NCI-H2029 (cell line): Measurements from ENCODE around the gene ATF6.
A peak's percentile ranks its signal among the peaks of the same experiment; 100 is the strongest.

Experiments used
- DNase-seq: peaks from one replicate; lab custom pipeline; 2025; lab: John Stamatoyannopoulos, UW

ATF6 gene

DNA sequence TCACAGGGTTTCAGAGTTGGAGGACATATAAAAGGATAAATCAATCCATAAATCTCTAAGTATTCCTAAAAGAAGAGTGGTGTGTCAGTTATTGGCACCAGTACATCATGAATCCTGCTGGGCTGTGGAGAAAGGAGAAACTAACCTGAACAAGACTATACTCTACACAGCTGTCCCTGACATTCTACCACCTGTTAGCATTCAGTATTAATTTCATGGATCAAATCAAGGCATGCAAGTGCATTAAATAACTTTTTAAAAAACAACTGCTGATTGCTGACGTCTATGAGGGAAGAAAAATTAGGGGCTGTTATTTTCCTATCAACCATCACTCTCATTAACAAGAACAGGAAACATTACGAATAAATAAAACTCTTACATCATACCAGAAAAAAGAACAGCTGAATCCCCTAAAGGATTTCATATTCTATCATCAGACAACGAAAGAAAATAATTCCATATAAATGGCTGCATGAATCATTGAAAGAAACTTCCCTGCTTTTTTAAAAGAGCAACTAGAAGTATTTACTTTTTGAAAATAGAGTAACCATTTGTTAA lies 121.7 kb downstream of the ATF6 start:
- no peak for DNase-seq

DNA sequence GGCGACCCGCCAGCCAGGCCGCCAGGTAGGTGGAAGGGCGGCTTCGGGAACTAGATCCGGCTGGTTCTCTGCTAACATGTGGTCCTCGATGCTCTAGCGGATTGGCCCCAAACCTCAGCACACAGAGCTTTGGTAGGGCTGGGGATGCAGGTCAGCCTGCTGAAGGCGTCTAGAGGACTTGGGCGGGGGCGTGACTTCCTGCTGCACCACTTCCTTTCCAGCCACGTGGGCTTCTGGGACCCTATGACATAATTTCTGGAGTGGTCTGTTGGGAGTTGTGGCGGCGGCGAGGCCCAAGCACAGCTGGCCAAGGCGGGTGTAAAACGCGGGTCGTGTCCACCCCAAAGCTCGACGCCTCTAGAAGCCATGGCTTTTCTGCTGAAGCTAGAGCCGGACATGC lies 124.5 kb downstream of the ATF6 start:
- no peak for DNase-seq

DNA sequence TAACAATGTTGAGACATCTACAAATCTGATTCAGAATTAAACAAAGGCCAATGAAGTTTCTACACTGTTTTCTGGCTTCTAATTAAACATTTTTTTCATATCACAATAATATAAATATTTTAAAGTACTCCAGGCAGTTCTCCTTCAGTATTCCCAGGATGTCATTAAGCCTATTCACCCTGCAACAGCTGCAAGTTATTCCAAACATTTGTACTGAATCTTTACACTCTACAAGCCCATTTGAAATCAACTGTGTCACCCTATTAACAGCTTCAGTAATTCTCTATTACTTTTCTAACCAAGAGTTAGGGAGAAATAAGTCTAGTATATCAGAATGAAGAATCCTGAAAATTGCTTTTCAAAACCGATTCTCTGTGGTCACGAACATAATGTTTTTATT lies 133.0 kb downstream of the ATF6 start:
- no peak for DNase-seq

DNA sequence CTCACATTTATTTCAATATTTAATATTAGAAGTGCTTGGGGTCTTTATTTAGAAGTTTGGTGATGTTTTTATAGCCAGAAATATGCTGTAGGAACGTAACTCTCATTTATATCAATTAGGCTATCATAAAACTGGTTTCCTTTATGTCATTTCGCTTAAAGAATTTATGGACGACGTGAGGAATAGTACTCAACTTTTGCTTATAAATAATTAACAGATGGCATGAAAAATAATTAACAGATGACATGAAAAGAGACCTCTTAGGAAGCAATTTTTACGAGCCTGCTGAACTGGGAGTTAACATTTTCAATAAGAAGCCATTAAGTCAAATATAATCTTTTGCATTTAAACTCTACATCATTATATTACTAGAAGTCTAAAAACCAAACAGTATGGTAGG lies 134.0 kb downstream of the ATF6 start:
- no peak for DNase-seq

DNA sequence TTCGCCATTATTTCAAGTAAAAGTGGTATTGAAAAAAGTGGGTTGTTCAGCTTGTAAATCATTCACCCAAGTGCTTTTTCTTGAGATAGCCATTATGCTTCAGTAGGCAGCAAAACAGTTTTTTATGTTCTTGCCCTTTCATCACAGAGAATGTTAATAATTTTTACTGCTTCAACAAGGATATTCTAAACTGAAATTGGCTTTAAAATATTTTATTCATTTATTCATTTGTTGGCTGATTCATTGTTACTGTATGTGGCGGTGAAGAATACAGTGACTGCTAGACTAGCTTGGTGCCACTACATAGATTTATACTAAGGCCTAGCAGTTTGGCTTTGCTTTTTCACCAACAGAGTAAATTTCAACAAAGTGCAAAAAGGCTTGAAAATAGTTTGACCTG lies 136.1 kb downstream of the ATF6 start:
- no peak for DNase-seq

DNA sequence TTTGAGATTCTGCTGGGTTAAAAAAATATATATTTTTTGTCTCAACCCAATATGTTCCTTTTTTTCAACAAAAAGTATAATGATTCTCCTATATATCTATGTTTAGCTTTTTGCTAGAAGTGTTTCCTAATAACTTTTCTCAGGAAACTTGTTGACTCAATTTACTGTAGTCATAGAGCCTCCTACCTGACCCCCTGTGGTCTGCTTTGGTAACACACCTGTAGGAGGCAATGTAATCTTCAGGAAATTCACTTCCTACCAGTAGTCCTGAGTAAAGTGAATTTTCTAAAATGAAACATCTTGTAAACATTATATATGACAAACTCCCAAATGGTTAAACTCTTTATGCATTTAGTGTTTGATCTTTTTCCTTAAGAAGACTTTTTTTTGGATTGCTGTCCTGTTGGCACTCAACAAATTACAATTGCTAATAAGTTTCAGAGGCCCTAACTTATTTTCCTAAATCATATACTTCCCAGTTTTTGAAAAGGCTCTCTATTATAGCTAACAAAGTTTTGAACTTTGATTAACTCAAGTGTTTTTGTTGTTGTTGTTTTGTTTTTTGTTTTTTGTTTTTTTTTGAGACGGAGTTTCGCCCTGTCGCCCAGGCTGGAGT lies 139.3 kb downstream of the ATF6 start:
- no peak for DNase-seq

DNA sequence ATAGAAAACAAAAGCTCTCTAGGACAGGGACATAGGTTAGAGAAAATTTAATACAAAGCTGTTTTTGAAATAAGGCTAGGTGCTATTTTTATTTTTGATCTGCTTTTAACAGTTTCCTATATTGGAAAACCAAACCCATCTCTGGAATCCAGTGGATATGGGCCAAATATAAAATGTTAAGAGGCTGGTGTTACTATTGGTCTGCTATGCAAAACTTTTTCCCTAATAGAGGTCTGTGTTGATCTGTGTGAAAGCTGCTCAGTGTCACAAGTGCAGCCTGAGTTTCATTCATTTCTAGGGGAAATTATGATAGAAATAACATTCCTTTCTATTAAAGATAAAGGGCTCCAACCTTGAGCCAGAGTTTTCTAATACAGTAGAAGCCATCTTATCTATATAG lies 141.1 kb downstream of the ATF6 start:
- DNase-seq, result no peak

DNA sequence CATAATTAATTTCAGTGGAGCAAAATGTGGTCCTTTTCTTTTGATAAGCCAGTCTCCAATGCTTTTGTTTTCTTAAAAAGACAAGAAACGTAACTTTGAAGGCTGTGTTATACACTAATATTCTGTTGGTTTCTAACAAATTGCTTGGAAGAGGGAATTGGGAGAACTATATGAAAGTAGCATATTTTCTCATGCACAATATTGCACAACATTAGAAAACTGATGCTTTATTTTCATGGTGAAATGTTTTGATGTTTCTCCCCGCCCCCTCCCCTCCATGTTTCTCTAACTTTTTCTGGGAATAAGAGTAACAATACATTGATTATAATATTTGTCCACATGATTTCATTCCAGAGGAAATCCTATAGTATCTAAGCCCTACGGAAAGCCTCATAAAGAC lies 142.1 kb downstream of the ATF6 start:
- DNase-seq, result no peak

DNA sequence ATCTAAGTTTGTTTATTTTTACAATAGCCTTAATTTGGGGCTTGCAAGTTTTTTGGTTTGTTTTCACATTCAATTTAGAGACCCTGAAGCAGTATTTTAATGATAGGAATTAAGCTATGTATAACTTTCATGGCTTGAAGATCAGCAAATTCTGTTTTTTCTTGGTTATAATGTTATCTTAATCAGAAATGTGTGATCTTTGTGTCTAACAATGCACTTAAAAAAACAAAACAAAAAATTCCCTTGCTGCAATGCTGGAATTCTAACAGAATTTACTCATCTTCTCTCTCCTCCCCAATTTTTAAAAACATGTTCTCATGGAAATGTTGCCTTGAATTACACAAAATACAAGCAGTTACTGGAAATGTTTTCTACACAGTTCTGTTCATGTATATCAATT lies 144.5 kb downstream of the ATF6 start:
- DNase-seq, result no peak

DNA sequence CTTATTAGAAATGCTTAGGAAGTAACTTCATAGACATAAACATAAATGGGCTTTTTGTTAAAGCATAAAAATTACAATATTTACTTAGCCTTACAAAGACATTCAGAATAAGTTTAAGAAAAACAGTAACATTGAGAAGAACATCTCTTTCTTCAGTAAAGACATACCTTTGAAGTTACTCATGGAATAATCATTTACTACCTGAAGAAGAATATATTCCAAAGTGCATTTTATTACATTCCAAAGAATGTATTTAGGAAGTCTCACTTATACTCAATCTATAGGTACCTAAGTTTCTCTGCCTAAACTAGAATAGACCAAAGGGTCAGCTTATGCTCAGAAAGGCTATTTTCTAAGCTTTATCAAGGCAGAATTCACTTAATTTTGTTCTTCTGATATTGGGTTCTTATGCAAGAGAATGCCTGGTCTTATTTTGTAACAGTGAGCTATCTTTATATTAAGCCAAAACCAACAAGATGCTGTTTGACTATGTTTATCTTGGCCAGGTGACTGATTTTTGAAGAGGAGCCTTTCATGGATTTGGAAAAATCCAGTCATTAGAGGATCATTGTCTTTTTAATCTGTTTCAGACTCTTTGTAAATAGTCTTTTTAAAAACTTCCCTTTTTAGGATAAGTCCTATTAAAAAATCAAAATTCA lies 147.5 kb downstream of the ATF6 start:
- DNase-seq, result peak; percentile 14

DNA sequence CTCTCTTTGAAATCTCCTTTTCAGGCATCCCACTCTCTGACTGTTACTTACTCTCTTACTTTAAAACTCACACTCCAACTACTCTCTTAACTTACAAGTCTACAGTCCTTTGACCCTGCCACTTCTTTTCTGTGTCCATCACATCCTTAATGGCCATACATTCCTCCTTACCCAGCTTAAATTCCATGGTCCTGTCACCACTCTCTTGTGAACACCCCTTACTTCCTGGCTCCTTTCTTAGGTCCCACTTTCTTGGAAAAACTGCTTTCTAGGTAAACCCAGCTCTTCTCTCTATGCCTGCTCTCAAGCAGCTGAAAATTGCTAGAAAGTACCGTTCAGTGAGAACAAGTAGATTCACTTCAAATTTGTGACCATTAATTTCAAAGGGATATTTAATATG lies 148.5 kb downstream of the ATF6 start:
- no peak for DNase-seq

DNA sequence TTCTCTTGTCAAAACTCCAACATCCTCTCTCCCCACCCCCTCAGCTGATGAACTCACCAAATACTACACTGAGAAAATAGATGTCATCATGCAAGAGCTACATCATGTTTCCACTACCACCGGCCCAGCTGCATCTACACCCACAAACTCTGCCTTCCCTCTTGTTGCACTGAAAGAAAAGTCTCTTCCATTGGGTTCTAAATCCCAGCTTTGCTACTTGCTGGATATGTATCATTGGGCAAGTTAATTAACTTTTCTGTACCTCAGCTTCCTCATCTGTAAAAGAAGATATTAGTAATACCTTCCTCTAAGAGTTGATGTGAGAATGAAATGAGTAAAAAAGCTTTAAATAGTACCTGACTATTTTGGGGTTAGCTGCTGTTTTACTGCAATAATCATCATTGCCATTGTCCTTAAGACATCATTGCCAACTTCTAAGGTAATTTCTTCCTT lies 149.0 kb downstream of the ATF6 start:
- DNase-seq, result no peak

DNA sequence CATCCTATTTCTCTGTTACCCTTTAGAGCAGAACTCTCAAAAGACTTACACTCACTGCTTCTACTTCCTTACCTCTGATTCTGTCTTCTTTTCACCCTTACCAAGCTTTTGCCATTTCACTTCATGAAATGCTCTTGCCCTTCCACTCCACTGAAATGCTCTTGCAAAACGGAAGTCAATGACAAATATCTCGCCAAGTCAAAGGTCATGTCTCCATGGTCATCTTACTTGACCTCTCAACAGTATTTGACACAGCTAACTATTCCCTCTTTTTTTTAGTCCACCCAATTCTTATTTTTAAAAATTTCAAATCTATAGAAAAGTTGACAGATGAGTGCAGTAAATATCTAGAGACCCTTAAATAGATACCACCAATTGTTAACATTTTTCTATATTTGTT lies 149.9 kb downstream of the ATF6 start:
- DNase-seq, result no peak

DNA sequence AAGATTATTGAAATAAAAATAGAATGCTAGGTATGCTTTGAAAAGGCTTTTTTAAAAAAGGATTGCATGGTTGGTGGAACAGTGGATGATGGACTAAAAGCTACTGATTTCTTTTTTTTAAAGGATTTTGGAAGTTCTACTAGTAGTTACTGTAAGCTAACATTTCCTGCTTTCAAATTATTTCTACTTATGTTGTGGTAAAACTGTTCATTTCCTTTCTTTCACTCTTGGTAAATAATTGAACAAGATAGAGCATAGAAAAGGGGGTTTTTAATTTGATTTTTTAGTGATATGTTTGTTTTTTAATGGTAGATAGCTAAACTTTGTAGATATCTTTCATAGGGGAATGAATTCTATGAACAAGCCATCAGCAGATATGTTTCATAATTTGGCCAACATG lies 153.1 kb downstream of the ATF6 start:
- DNase-seq, result no peak

DNA sequence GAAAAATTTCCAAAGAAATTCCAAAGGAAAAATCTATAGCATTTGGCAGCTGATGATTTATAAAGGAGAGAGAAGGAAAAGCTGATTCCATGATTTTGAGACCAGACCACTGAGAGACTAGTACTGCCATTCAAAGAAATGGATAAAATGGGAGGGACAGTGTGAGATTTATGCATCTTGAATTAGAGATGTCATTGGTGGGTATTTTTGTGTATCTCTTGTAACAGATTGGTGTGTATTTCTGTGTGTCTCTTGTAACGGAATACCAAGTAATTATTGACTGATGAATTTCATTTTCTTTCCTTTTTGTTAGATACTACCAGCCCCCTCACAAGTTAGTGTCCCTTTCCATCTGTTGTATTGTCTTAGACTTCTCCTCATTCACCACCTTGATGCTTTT lies 155.4 kb downstream of the ATF6 start:
- no peak for DNase-seq

DNA sequence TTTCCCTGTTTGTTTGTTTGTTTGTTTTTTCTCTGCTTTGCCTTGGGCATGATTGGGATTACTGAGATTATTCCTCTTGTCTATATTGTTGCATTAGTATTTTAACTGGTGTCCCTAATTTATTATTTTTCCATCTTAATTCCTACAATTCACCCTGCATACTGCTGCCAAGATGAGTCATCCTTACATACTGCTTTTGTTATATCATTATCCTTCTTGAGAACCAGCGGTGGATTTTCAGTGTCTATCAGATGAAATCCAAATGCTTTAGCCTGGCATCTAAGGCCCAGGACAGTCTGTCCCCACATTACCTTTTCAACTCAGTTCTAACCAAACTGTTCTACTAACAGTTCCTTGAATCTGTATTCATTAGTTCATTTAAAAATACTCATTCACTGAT lies 155.9 kb downstream of the ATF6 start:
- DNase-seq, result no peak

DNA sequence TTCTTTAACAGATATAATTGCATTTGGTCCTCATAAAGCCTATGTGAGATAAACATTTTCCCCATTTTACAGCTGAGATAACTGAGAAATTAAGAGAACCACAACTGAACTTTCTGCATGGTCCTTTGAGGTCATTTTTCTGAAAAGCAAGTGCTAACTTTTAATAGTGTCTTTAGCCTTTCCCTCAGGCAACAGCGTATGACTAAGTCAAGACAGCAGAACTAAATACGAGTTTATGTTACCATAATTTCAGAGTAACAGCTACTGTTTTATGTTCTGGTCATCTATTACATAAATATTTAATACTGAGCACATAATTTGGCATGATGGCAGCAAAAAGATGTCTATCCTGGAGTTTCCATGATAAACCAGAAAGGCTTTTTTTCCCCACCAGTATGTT lies 161.9 kb downstream of the ATF6 start:
- DNase-seq, result no peak

DNA sequence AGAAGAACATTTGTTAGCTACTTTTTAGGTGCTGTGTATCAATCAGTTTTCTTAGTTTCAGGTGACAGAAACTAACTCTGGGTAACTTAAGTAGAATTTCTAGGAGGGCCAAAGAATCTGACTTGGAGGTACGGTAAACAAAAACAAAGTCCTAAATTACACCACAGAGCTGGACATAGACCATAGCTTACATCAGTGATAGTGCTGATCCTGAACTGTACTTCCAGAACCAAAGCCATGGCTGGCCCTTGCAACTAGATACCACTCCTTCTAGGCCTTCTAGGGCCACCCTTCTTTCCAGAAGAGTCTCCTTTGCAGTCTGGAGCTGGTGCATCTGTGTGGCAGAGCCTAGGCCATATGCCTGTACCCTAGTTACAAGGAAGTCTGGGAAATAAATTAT lies 163.0 kb downstream of the ATF6 start:
- DNase-seq, result no peak

DNA sequence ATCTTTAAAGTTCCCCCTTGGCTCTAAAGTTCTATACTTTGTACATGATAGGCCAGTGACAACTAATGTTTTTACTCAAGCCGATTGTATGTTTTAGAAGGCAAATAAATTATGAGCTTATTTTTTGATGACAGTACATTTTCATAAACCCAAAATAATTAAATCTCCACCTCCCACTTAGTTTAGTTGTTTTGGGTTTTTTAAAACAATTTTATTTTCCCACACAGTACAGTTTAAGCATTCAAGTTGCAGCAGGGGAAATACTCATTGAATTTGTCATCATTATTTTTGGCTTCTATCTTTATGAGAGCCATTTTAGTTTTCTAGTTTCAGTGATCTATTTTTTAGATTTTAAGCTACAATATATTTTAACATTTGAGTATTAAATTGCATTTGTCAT lies 163.9 kb downstream of the ATF6 start:
- DNase-seq, result no peak

DNA sequence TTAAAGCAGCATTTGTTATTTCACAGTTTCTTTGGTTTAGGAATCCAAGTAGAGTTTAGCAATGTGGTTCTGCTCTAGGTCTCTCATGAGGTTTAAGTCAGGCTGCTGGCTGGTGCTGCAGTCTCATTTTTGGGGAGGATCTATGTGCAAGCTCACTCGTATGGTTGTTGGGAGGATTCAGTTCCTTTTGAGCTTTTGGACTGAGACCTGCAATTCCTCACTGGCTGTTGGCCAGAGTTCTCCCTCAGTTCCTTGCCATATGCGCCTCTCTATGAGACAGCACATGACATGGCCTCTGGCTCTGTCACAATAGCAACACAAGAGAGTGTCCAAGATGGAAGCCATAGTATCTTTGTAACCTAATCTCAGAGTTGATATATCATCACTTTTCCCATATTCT lies 166.5 kb downstream of the ATF6 start:
- no peak for DNase-seq

DNA sequence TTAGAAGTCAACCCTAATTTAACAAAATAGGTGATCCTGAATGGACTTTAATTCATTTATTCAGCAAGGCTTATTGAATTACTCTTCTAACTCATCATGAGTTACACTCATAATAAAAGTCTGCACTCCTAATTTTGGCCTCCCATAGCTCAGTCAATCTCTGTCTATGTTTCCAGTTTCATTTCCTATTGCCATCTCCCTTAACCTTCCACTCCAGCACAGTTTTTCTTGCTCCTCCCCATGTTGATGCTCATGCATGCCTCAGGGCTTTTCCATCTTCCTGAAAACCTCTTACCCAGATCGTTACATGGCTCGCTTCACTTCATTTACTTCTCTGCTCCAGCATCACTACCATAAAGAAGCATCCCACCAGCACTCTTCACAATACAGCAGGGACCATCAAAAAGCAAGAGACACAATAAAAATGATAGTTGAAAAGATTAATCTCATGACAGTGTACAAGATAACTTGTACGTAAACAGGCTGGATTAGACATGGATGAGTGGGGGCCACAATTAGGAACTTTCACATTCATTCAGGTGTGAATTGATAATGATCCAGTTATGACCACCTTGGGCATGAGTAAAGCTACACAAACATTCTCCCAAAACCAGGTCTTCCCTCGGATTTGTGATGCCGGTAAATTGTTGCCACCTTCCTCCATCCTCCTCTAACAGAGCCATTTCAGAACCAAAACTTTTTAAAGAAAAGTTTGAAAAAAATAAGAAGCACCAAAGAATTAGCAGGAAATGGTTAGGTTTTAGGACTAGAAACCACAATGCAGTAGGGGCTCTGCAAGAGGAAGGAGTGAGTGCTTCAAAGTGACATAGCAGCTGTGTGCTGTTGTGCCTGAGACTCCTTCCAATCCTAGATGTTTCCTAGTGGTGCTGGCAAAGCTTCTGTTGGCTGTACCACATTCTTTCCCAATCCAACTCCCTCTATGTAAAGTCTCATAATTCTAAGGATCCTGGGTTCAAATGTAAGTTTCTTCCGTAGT lies 167.8 kb downstream of the ATF6 start:
- no peak for DNase-seq

DNA sequence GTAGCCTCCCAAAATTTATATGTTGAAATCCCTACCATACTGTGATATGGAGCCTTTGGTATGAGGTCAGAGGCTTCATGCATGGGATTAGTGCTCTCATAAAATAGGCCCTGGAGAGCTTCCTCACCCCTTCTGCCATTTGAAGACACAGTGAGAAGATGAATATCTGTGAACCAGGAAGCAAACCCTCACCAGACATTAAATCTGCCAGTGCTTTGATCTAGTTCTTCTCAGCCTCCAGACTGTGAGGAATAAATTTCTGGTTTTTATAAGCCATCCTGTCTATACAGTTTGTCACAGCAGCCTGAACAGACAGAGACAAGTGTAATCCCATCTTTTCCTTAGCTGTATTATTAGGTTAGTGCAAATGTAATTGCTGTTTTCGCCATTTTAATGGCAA lies 169.1 kb downstream of the ATF6 start:
- DNase-seq, result no peak

DNA sequence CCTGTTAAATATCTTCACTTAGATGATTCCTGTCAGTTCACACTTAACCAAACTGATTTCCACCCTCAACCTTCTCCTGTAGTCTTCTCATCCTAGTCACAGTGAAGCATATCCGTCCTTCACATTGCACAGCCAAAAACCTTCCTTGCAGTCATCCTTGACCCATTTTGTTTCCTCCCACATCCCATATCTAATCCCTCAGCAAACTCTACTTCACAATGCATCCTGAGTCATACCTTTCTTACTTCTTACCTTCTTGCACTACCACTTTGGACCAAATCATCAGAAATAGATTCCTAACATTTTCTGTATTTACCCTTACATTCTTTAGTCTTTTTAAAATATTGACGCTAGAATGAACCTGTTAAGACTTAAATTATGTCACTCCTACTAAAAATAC lies 170.7 kb downstream of the ATF6 start:
- DNase-seq, result no peak
